ENCODE measurements around the gene CCS.
"Not testable (repeated sequence)": the region's sequence is repeated elsewhere in the genome, so short reads cannot be mapped to it uniquely, and the experiment has no call there.

CCS gene

DNA sequence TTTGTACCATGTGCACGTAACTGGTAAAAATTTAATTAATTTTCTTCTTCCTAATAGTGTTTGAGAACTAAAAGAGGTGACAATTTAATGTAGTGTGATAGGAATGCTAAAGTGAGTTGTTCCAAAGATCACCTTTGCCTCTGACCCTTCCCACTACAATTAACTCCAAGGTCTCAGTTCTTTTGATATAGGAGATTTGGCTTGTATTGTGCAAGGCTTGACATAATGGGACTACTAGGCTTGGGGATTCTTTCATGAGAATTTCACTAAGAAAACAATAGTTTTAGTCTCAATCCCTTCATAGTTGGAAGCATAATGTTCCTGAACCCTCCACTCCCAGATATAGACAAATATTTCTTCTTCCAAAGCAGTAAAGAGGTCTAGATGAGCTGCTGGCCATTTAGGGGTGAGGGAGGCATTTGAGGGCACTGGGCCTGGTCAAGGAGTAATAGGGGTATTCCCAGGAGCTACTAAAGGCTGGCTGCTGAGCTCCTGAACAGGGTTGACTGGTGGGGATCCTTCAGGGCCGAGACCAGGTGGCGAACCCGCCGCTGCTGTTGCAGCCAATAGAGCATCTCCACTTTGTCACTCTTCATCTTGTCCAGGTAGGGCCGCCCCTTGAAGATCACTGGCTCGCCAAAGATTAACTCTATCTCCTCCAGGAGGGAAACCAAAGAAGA lies 2.8 kb upstream of the CCS start:
- DNase-seq, result no peak

DNA sequence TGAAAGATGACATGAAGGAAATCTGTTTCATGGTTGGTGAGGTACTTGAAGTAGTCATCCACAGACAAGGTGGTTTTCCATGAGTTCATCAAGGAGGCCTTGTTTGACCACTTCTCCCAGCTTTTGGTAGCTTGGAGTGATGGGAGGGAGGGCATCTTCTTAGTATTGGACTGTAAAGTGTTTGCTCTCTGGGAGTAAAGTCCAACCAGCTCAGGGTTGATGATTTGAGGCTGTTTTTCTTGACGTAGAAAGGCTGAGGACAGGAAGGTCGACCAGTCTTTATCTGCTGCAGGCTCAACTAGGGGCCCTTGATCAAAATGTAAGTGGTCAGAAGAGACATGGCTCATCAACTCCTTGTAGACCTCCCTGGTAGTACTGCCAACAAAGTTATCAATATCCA lies 1.8 kb upstream of the CCS start:
- no peak for DNase-seq

DNA sequence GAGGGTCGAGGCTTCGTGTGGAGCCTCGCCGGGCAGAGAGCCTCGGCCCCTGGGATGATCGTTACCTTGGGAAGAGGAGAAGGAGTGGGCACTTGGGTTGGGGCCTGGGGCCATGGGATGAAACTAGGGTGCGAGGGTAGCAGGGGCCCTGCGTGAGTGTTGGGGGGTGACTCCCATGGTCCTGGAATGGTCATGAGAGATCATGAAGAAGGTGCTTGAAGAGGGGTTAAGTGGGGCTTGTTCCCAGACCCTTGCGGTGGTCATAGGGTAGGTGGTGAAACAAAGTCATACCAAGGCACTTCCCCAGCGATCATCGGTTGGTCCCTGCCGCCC lies 284 bp downstream of the CCS start:
- DNase-seq, result no peak

DNA sequence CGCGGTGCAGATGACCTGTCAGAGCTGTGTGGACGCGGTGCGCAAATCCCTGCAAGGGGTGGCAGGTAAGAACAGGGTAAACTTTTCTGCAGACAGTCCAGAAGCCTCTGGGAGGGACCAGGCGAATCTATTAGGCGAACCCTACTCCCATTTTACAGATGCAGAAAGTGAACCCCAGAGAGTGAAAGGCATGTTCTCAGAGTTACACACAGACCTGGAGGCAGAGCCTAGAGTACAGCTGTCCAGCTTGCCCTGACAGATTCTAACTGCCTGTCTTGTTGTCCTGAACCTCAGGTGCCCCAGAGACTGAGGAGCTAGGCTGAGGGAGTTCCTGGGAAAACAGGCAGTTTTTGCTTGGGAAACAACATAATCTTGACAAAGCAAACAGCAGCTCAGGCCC lies 665 bp downstream of the CCS start:
- no peak for DNase-seq

DNA sequence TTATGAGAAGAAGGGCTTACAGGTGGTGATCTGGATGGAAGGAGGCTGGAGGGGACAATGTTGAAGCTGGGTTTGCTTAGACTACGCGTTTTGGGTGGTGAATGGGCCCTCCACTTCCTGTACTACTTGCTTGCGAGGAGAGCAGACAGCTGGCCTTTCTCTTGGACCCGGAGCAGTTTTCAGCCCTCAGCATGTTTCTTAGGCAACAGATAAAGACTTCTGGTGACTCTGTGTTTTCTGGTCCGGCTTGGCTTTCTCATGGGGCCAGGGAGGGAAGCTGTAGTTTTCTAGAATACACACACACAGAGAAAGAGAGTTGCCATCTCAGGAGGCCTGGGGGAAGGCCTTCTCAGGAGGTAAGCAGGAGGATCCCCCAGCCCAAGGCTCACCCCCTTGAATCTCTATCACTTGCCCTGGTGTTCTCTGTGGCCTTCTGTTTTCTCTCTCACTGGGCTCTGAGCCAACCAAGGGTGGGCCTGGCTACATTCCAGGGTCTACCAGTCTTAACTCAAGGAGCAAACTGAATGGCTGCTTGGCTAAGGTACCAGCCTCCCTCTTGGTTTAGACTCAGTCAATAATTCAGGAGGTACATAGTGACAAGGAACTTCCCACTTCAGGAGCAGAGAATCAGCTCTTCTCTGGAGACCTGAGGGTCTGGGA lies 2.4 kb downstream of the CCS start:
- DNase-seq, result peak in 13 of 56 donors; percentile 3 to 49 (median 11)

DNA sequence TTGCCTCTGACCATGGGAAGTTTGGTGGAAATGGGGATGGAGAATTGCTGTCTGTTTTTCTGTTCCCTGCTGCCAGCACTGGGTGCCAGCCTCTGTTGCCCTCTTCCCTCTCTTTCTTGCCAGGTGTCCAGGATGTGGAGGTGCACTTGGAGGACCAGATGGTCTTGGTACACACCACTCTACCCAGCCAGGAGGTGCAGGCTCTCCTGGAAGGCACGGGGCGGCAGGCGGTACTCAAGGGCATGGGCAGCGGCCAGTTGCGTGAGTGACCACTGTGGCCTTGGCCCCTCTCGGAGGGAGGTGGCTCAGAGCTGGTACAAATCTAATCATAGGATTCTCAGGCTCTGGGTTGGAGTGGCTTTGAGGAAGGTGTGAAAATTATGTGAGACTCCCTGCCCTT lies 6.0 kb downstream of the CCS start:
- no peak for DNase-seq

DNA sequence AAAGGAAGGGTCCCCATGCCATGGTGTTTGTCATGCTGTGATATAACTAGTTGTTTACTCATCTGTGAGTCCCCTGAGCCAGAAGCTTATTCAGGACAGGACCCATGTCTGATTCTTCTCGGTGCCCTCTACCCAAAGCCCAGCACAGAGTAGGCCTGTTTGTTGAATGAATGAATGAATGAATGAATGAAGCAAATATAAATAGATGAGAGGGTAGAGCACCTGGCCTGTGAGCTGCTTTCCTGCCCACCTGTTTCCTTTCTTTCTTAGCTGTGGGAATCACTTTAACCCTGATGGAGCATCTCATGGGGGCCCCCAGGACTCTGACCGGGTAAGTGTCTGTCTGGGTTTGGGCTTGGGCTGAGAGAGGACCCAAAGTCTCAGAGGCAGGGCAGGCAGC lies 7.2 kb downstream of the CCS start:
- DNase-seq, result no peak

DNA sequence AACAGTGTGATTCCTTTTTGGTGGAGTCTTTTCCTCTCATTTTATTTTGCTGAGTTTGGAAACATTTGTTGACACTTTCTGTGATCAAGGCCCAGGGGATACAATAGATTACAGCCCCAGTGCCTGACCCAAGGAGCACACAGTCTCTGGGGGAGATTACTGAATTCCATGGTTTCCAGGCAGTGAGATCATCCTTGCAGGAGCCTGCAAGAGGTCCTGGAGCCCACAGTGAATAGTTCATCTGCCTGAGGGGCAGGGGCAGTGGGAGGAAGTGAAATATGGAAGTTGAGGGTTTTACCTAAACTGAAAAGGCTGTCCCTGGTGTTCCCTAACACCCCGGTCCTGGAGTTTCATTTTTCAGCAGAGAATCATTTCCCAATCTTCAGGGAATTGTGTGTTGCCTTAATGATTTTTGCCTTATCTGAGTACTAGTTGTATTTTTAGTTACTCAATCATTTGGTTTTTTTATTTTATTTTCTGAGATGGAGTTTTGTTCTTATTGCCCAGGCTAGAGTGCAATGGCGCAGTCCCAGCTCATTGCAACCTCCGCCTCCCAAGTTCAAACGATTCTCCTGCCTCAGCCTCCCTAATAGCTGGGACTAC lies 7.7 kb downstream of the CCS start:
- DNase-seq, result no peak

DNA sequence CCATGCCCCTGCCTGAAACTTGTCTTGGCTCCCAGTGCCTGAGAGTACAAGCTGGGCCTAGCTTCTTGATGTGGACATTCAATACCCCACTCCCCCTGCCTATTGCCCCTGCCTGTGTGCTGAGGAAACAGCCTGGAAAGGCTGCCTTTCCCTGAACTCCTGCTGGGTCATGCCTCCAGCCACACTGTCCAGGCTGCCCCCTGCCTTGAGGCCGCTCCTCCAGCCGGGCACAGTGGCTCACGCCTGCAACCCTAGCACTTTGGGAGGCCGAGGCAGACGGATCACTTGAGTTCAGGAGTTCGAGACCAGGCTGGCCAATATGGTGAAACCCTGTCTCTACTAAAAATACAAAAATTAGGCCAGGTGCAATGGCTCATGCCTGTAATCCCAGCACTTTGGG lies 10.1 kb downstream of the CCS start:
- no peak for DNase-seq

DNA sequence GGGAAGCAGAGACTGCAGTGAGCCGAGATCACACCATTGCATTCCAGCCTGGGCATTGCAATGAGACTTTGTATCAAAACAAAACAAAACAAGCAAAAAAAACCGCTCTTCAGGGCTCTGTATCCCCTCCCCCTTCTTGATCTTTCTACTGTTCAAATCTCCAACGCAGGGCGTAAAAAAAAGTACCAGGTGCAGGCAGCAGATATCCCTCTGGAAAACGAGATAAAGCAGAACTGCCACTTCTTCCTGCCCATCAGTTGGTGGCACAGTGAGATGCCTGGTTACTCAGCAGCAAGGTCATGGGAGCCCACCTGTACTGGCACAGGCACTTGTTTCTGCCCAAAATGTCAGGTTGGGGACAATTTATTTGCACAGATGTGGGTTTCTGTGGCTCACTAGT lies 11.2 kb downstream of the CCS start:
- no peak for DNase-seq

DNA sequence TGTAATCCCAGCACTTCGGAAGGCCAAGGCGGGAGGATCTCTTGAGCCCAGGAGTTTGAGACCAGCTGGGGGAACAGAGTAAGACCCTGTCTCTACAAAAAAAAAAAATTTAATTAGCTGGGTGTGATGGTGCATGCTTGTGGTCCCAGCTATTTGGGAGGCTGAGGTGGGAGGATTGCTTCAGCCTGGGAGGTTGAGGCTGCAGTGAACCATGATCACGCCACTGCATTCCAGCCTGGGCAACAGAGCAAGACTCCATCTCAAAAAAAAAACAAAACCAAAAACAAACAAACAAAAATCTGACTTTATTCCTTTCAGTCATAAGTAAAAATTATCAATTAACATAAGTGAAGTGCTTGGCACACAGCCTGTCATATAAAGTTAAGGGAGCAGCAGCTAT lies 13.6 kb downstream of the CCS start:
- DNase-seq, result not testable (repeated sequence)

DNA sequence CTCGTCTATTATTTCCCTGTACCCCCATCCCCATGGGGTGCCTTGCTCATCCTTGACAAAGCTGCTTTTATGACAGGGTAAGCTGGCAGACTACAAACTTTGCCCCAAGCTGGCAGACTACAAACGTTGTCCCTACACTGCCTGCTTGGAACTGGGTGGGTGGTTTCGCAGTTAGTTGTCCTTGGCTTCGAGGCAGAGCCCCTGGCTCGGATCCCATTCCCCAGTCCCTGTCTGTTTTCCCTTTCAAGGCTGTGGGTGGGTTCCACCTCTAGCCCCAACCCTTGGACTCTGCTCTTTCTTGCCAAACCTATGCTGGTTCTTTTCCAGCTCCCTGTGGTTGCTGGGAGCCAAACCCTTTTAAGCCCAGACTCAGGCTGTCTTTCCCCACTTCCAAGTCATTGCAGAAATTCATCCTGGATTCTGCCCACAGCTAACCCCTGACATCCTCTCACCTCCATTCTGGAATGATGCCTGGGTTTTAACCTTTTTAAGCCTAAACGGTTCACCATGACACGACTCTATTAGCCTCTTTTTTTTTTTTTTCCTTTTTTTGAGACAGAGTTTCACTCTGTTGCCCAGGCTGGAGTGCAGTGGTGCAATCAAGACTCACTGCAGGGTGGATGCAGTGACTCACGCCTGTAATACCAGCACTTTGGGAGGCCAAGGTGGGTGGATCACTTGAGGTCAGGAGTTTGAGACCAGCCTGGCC lies 14.3 kb downstream of the CCS start:
- peak in 27 of 56 donors; percentile 3 to 64 (median 36) for DNase-seq

DNA sequence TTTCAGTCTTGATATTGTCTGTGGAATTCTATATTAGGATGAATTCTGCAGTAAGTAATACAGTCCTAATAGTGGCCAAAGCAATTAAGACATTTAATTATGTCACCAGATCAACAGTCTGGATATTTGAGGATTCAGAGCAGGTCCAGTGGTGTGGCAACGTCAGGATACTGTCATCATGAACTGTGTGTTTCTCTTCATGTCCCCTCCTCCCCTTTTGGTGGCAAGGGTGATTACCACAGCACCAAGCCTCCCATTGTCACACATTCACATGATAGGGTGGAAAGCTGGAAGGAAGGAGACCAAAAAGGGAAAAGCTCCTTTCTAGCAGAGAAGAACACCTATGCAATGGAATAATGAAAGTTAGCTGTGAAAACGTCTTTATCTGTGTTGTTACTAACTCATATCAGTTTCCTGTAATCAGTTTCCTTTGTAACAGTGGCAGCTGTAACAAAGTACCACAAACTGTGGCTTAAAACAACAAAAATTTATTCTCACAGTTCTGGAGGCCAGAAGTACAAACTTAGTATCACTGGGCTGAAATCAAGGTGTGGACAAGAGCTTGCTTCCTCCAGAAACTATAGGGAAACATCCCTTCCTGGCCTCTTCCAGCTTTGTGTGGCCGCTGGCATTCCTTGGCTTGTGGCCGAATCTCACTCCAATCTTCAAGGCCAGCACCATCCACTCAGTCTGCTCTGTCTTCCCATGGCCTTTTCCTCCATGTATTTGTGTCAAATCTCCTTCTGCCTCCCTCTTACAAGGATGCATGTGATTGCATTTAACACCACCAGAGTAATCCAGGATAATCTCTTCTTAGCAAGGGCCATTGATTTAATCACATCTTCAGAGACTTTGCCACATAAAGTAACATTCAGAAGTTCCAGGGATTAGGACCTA lies 17.0 kb downstream of the CCS start:
- DNase-seq, result no peak

DNA sequence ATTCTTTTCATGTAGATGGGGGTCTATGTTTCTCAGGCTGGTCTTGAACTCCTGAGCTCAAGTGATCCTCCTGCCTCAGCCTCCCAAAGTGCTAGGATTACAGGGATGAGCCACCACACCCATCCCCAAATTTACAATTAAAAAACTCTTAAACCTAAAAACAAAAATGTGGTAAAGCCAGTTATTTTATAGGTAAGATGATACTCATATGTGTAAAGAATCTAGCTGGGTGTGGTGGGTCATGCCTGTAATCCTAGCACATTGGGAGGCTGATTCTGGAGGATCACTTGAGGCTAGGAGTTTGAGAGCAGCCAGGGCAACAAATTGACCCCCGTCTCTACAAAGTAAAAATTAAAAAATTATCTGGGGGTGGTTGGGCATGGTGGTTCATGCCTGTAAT lies 19.5 kb downstream of the CCS start:
- no peak for DNase-seq

DNA sequence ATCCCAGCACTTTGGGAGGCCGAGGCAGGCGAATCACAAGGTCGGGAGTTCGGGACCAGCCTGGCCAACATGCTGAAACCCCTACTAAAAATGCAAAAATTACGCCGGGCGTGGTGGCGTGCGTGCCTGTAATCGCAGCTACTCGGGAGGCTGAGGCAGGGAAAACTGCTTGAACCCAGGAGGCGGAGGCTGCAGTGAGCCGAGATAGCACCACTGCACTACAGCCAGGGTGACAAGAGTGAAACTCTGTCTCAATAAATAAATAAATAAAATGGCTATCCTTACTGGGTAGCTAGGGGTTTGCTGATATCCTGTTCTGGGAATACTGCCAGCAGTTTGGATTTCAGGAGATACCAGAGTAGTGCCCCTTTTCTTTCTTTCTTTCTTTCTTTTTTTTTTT lies 21.1 kb downstream of the CCS start:
- no peak for DNase-seq

DNA sequence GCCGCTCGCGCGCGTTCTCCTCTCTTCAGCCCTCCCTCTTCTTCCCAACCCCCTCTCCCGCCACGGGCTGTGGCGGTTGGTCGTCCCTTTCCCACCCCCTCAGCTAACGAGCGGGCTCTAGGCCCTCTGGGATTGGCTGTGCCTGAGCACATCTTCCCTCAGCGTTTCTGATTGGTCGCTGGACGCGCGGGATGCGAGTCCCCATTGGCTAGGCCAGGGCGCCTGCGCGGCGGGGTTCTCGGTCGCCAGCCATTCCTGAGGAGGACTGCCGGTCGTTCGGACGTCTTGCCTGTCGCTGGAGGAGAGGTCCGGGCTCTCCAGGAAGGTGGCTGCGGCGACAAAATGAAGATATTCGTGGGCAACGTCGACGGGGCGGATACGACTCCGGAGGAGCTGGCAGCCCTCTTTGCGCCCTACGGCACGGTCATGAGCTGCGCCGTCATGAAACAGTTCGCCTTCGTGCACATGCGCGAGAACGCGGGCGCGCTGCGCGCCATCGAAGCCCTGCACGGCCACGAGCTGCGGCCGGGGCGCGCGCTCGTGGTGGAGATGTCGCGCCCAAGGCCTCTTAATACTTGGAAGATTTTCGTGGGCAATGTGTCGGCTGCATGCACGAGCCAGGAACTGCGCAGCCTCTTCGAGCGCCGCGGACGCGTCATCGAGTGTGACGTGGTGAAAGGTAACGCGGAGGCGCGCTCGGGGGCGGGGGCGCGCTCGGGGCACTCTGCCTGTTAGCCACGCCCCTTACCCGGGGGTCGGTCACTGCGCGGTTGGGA lies 23.6 kb downstream of the CCS start, which contains the start of gene RBM14:
TSS of gene RBM14 (plus strand) at position 252 of the 776 bp plus-strand sequence. CDS start at position 343, 91 bp downstream.
- peak; percentile 85 to 99 (median 97) for DNase-seq

DNA sequence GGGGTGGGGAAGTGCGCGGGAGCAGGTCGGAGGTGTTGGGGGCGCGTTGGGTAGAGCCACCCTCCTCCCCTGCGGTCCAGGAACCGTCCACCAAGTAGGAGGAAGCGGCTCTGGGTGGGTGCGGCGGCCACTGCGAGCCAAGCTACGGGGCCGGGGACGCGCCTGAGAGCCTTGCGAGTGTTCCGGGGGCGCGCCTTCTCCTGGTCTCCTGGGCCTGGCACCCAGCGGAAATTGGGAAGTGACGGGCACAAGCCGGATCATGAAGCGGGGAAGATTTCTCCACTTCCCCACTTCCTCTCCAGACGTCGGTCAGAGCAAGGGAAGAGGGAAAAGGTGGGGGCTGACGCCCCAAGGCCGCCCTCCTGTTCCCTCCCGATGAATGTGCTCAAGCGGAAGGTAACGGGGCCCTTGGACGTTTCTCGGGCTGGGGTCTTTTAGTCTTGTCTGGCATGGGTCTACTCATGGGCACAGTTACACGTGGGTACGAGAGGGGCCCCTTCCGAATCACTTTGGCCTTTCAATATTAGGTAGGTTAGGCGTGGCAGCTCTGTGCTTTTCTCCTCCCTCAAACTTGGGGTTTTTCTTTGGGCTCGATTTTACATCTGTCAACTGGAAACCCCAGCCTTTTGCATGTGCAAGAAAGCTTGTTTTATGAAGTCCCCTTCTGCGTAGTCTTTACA lies 24.3 kb downstream of the CCS start:
- peak in 15 of 56 donors; percentile 34 to 83 (median 69) for DNase-seq

DNA sequence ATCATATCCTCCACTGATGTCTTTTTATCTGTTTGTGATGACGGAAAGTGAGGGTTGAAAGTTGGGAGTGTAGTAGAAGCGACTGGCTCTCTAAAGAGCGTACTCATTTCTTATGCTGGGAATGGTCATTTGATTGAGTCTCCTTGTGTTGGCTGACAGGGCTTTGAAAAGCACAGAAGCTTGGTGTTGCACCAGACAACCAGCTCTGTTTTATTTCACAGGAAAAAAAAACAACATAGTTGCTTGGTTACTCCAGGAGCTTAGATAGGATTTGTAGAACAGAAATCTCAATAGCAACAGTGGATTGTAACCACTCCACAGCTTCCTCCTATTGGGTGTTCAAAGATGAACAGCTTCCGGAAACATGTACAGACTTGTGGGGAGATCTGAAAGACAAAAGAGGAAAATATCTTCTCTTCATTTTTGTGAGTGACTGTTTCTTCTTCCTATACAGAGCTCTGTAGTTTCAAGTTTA lies 26.1 kb downstream of the CCS start:
- peak in 3 of 56 donors; percentile 15 to 21 (median 19) for DNase-seq

DNA sequence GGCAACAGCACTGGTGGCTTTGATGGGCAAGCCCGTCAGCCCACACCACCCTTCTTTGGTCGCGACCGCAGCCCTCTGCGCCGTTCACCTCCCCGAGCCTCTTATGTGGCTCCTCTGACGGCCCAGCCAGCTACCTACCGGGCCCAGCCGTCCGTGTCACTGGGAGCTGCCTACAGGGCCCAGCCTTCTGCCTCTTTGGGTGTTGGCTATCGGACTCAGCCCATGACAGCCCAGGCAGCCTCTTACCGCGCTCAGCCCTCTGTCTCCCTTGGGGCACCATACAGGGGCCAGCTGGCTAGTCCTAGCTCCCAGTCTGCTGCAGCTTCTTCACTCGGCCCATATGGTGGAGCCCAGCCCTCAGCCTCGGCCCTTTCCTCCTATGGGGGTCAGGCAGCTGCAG lies 31.5 kb downstream of the CCS start:
- DNase-seq, result no peak

All from amygdala (tissue), 56 donors.